ENCODE data around the gene SUFU. TPM values are rescaled to one million over a fixed set of nuclear protein-coding genes. Genes with fewer than 3 reads are reported as not detected.

SUFU gene
- total RNA-seq, 4 donors from 2014 or later, result 3.7 to 10.1 (median 7.1) TPM

DNA sequence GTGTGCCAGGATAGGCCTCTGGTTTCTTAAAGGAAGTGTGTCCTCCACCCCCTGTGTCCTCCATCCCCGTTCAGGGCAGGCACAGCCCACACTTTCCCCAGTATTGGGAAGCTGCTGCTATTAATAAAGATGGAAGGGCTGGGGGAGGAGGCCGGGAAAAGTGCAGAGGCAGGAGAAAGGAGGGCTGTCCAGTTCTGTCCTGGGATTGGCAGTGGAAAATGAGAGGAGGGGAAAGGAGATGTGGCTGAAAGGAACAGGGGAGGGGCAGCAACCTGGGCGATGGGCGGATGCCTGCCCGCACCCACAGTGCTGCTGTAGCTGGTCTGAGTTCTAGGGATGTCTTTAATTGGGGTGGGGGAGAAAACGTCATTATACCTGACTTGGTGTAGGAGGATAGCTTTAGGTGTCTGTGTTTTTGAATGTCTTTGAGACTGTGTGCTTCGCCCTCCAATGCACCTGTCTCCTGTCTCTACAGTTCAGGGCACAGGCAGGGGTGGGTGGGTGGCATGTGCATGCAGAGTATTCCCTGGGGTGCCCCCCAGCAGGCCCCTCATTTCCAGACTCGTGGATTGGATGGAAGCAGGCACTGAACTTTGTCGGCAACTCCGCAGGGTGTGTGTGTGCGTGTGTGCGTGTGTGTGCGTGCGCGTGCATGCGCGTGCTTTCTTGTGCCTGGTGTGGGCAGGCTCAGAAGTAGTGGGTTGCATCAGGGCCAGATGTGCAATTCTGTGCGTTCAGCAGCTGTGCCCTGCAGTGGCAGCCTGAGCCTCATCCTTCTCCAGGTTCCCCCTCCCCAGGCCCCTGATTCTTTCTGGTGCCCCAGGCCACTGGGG is 143.1 kb downstream of the SUFU start:
- DNase-seq (ENCODE audit: low spot score) (no peak), ATAC-seq (ENCODE audit: low FRiP score) (peak; percentile 9)
- TF ChIP-seq, protein P1, sequence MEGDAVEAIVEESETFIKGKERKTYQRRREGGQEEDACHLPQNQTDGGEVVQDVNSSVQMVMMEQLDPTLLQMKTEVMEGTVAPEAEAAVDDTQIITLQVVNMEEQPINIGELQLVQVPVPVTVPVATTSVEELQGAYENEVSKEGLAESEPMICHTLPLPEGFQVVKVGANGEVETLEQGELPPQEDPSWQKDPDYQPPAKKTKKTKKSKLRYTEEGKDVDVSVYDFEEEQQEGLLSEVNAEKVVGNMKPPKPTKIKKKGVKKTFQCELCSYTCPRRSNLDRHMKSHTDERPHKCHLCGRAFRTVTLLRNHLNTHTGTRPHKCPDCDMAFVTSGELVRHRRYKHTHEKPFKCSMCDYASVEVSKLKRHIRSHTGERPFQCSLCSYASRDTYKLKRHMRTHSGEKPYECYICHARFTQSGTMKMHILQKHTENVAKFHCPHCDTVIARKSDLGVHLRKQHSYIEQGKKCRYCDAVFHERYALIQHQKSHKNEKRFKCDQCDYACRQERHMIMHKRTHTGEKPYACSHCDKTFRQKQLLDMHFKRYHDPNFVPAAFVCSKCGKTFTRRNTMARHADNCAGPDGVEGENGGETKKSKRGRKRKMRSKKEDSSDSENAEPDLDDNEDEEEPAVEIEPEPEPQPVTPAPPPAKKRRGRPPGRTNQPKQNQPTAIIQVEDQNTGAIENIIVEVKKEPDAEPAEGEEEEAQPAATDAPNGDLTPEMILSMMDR (IDR thresholded peaks at IDR 0.05), result no peak

DNA sequence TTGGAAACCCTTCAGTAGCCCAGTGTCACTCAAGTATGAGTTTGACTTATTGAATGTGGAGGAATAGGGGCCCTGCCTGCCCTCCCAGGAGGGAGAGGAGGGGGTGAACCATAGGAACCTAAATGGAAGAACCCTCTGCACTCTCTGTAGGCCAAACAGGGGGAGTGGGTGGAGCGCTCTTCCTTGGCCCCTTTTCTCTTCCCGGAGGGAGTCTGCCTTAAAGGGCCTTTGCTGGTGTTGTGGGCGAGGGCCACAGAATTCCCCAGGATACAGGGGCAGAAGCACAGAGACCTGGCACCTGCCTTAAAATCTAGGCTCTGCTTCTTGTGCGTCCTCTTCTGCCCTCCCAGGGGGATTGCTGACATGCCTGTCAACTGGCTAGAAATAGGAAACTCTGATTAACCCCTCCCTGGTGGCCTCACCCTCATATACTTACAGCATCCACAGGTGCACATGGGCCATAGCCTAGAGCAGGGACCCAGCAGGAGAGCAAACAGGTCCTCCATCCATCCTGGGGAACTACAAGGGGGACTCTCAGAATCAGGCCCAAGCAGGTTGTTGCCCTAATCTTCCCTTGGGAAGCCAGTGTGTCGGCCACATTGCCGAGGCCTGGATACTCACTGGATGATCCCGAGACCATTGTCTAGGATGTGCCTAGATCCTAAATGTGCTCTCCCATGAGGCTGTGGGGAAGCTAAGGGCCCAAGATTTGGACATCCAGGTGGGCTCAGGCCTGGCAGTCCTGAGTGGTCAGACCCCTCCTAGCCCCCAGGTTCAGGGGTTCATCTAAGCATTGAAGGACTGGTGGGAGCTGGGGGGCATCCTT is 143.9 kb downstream of the SUFU start:
- ATAC-seq (ENCODE audit: low FRiP score) (no peak), DNase-seq (ENCODE audit: low spot score) (no peak)
- TF ChIP-seq, protein P1 (IDR thresholded peaks at IDR 0.05), result no peak

GRCh38 chr10:102648269-102648888 is 144.6 kb downstream of the SUFU start:
- DNase-seq (ENCODE audit: low spot score), result no peak
- no peak for ATAC-seq (ENCODE audit: low FRiP score)
- TF ChIP-seq, protein P1 (IDR thresholded peaks at IDR 0.05), result no peak

GRCh38 chr10:102648889-102649796 is 145.4 kb downstream of the SUFU start:
- no peak for DNase-seq (ENCODE audit: low spot score)
- TF ChIP-seq, protein P1 (IDR thresholded peaks at IDR 0.05), result no peak
- ATAC-seq (ENCODE audit: low FRiP score), result no peak

DNA sequence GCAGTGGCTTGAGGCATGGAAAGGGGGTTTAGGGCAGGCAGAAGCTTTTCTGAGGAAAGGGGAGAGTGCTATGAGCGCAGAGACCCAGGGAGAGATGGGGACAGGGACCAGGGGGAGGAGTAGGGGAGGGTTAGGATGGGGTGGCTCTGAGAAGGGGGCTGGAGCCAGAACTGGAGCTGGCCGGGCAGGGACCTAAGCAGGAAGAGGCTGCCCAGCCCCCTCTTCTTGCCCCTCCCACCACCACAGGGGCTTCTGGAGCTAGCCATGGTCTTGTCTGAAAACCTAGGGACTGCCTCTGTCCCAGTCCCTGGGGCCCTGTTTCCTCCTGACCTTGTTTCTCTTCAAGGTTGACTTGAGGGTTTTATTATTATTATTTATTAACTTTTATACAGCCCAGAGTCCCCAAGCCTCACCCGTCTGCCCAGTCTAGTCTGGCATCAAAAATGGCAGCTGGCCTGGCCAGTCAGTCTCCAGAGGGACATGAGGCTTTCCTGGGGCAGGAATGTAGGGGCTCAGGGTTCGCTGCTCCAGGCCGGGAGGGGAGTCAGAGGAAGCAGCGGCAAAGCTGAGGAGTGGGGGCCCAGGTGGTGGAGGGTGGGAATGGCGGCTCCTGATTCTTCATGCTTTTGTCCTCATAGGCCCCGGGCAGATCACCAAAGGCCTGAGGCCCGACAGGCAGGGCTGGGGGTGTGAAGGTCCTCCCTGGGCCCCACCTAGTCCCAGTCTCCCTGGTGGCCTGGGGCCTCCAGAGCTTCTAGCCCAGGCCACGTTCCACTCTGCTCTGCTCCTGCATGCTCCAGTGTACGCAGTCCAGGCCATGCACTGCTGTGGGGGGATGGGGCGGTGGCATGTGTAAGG is 146.3 kb downstream of the SUFU start:
- ATAC-seq (ENCODE audit: low FRiP score), result no peak

More for the DNA sequence above, 146.3 kb downstream of the SUFU start:
- TF ChIP-seq, protein P1 (IDR thresholded peaks at IDR 0.05), result no peak
- no peak for DNase-seq (ENCODE audit: low spot score)

Data from omental fat pad (tissue), 4 donors.